GM13976 (cell line): Measurements from ENCODE around the gene NDUFS4.

ENCODE experiments used
- DNase-seq: peaks from one replicate; pipeline ENCODE4 v3.0.0; 2012; ENCODE audit warnings: low spot score
- in situ Hi-C: fragments of 300-500 bp; cut with MboI; formaldehyde crosslinking; loops from one replicate; pipeline ENCODE4 v1.12.0; 2022; ENCODE audit warnings: low sequenced_read_pairs, mixed read lengths, inconsistent platforms; ENCODE audit not compliant: unreplicated experiment
- TF ChIP-seq, protein P1 (sequence below): IDR thresholded peaks from 2 replicates; pipeline ENCODE4 v1.5.1; 2012; ENCODE audit warnings: borderline replicate concordance, mild to moderate bottlenecking; ENCODE audit not compliant: insufficient read depth; ENCODE audit errors: extremely low read depth, missing control alignments, control extremely low read depth

The NDUFS4 gene

DNA sequence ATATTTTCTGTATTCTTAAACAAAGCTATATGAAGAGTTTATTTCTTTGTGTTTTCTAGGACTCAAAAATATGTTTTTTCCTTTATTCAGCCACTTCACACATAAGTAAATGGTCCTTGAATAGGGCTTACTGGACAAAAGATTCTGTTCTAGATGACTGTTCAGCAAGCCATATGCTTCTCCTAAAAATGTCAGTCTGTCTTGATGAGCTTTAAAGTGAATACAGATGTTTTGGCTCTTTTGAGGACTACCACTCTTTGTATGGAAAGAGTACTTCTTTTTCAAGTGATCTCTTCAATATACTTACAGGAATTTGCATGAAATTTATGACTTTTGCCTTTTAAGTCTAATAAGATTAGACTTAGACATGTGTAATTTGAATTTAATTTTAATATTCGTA, 8.4 kb downstream of the NDUFS4 start:
- in situ Hi-C loops, result no loop called here
- TF ChIP-seq, protein P1, sequence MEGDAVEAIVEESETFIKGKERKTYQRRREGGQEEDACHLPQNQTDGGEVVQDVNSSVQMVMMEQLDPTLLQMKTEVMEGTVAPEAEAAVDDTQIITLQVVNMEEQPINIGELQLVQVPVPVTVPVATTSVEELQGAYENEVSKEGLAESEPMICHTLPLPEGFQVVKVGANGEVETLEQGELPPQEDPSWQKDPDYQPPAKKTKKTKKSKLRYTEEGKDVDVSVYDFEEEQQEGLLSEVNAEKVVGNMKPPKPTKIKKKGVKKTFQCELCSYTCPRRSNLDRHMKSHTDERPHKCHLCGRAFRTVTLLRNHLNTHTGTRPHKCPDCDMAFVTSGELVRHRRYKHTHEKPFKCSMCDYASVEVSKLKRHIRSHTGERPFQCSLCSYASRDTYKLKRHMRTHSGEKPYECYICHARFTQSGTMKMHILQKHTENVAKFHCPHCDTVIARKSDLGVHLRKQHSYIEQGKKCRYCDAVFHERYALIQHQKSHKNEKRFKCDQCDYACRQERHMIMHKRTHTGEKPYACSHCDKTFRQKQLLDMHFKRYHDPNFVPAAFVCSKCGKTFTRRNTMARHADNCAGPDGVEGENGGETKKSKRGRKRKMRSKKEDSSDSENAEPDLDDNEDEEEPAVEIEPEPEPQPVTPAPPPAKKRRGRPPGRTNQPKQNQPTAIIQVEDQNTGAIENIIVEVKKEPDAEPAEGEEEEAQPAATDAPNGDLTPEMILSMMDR, result no peak
- no peak for DNase-seq

DNA sequence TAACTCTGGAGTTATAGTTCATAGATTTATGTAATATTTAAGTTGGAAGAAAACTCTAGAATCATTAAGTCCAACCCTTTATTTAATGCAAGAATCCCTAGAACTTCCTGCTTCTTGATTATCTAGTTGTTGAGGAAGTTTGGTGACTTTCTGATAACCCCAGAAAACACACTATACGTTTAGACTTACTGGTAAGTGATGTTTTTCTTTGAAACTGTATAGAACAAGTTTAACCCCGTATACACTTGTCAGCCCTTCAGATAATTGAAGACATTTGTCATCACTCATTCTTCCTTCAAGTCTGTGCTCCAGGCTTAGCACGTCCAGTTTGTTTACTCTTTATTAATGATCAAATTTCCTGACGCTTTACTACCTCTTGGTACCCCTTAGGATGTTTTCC, 9.0 kb downstream of the NDUFS4 start:
- DNase-seq, result no peak
- TF ChIP-seq, protein P1, result no peak
- in situ Hi-C loops, result no loop called here

DNA sequence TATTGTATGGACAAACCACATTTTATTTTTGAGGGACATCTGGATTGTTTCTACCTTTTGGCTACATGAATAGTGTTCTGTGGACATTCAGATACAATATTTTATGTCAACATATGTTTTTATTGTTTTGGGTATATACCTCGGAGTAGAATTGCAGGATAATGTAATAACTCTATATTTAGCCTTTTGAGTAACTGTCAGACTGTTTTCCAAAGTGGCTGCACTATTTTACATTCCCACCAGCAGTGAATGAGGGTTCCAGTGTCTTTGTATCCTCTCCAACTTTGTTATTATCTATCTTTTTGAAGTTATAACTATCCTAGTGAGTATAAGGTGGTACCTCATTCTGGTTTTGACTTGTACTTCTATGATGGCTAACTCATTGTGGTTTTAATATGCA, 11.0 kb downstream of the NDUFS4 start:
- TF ChIP-seq, protein P1, result no peak
- in situ Hi-C loops, result no loop called here
- no peak for DNase-seq

- in situ Hi-C loops, result no loop called here
- TF ChIP-seq, protein P1, result no peak
- no peak for DNase-seq
Observed at GRCh38 chr5:53575101-53575500, 14.7 kb downstream of the NDUFS4 start.

DNA sequence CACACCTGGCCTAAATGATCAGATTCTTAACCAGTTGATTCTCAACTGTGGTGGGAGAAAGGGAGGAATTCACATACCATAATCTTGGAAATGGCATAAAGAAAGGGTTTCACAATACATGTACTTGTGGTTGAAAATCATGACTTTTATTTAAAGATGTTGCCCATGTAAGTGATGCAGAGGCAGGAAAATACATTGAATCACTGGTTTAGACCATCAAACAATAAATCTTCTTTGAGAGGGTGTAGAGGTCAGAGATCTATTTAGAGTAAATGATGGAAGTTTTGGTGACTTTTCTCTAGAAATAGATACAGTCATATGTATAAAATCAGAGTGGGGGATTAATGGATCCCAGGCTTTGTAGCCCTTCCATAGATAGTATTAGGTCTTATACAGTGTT, 15.4 kb downstream of the NDUFS4 start:
- no peak for DNase-seq
- in situ Hi-C loops, result no loop called here

GRCh38 chr5:53576674-53577073, 16.2 kb downstream of the NDUFS4 start:
- TF ChIP-seq, protein P1, result no peak
- in situ Hi-C loops, result no loop called here
- DNase-seq, result no peak

More for the DNA sequence above, 15.4 kb downstream of the NDUFS4 start:
- TF ChIP-seq, protein P1, result no peak

DNA sequence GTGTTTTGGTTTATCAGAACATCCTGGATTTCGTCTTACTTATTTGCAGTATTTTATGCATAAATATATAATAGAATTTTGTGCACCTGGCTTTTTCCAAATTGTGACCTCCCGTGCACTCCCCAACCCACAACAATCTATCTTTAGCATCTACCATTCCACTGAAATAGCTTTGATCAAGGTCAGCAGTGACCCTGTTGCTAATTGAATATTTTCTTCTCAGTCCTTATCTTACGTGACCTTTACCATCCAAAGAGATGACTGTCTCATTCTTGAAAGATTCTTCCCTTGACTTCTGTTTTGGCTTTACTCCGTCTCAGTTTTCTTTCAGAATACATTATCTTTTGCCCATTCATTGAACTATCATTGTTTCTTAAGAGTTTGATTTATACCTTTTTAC, 18.4 kb downstream of the NDUFS4 start:
- no peak for DNase-seq
- in situ Hi-C loops, result no loop called here
- TF ChIP-seq, protein P1, result no peak
